ENCODE measurements around the gene PPME1. TPM values are rescaled to one million over a fixed set of nuclear protein-coding genes. Genes with fewer than 3 reads are reported as not detected.

PPME1 gene
- total RNA-seq, 2 experiments from 2014 or later: 13.7 to 16.3 TPM

DNA sequence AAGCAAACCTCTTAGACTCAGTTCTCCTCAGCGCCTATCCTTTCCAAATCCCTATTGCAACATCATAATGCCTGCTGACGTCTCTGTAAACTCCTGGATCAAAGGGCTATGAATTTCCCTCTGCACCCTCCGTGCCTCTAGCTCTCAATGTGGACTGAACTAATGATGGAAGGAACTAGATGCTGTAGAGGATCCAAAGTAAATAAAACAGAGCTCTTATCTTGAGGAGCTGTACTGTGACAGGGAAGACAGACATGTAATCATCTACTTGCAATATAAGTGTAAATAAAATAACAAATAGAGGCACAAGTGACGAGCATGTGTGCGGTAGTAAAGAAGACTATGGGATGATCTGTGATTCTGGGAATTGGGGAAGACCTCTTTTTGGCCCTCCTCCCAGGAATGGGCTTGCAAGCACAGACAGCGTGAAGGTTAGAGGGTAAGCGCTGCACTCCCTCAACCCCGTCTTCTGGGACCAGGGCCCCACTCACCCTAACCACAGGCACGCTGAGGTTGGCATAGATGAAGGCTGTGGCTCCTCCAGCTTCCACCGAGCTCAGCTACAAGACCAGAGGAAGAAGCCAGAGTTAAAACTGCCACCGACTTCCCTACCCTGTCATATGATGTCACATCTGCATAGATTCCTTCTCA is 98.2 kb downstream of the PPME1 start:
- no peaks in the 10 kb centered on the region for H3K27me3 ChIP-seq (ENCODE audit: control insufficient read depth in 1 of 2, insufficient read depth in 2 of 2, low read length in 2 of 2)
- Mint-ChIP-seq H3K27ac (no peak overlapping the region), H3K27me3 (peaks cover 8% of the 10 kb centered on the region), H3K9me3 (no peaks in the 10 kb centered on the region), H3K36me3 (ENCODE audit: low read depth) (no peaks in the 10 kb centered on the region), H3K4me1 (ENCODE audit: low read depth) (peaks cover 26% of the 10 kb centered on the region), H3K4me3 (no peak overlapping the region)
- POLR2A ChIA-PET: no interaction called here
- ATAC-seq (ENCODE audit: poor library complexity): peak; percentile 87
- no peak overlapping the region for H3K27ac ChIP-seq (ENCODE audit: low read depth in 1 of 2, low read length in 2 of 2)
- CTCF ChIA-PET: interaction anchor here (1.2 kb wide), 1 partner anchor 9 kb away, joined by 3 read pairs; no protein-coding TSS in a partner anchor
- peak in 9 of 14 experiments; percentile 1 to 32 (median 15) for DNase-seq
- no peak for TF ChIP-seq CTCF (IDR thresholded peaks at IDR 0.05)
- H3K4me3 ChIP-seq (ENCODE audit: low read length): no peak overlapping the region
- H3K9me3 ChIP-seq (ENCODE audit: control insufficient read depth in 1 of 2, insufficient read depth in 1 of 2, low read length in 2 of 2): no peaks in the 10 kb centered on the region
- no peaks in the 10 kb centered on the region for H3K36me3 ChIP-seq (ENCODE audit: insufficient read depth, low read length)
- intact Hi-C loops (cut with DNase I, micrococcal nuclease): no loop called here
- peaks cover 6% of the 10 kb centered on the region for H3K4me1 ChIP-seq (ENCODE audit: insufficient read depth, low read length)

DNA sequence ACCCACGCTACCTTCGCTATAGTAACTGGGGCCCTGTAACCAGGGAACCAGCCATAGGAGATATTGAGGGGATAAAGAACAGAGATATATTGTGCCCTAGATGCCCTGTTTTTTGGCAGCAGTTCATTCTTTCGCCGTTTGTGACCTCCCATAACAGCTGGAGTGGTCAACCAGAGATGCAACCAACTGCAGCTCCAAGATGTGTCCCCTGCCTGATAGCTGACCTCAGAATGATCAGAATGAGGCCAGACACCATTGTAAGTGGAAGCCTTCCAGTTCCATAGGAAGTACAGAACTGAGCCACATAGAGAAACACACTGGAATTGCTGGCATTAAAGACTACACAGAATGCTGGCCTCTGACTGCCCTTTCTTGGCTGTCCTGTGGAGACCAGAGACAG is 101.2 kb downstream of the PPME1 start:
- CTCF ChIA-PET: no interaction called here
- TF ChIP-seq CTCF (IDR thresholded peaks at IDR 0.05): no peak
- Histone ChIP-seq H3K4me3 (ENCODE audit: low read length) (no peak overlapping the region), H3K27ac (ENCODE audit: low read depth in 1 of 2, low read length in 2 of 2) (no peak overlapping the region), H3K36me3 (ENCODE audit: insufficient read depth, low read length) (no peaks in the 10 kb centered on the region), H3K4me1 (ENCODE audit: insufficient read depth, low read length) (peaks cover 6% of the 10 kb centered on the region), H3K9me3 (ENCODE audit: control insufficient read depth in 1 of 2, insufficient read depth in 1 of 2, low read length in 2 of 2) (no peaks in the 10 kb centered on the region), H3K27me3 (ENCODE audit: control insufficient read depth in 1 of 2, insufficient read depth in 2 of 2, low read length in 2 of 2) (no peaks in the 10 kb centered on the region)
- H3K4me1 Mint-ChIP-seq (ENCODE audit: low read depth): peaks cover 26% of the 10 kb centered on the region
- ATAC-seq (ENCODE audit: poor library complexity) (no peak), DNase-seq (no peak)
- no peak overlapping the region for H3K27ac Mint-ChIP-seq
- H3K27me3 Mint-ChIP-seq: peaks cover 8% of the 10 kb centered on the region
- no peak overlapping the region for H3K4me3 Mint-ChIP-seq
- H3K36me3 Mint-ChIP-seq (ENCODE audit: low read depth): no peaks in the 10 kb centered on the region
- POLR2A ChIA-PET: no interaction called here
- H3K9me3 Mint-ChIP-seq: no peaks in the 10 kb centered on the region
- intact Hi-C loops (cut with DNase I, micrococcal nuclease): no loop called here

- ChIA-PET POLR2A (no interaction called here), CTCF (no interaction called here)
- intact Hi-C loops (cut with DNase I, micrococcal nuclease): no loop called here
- Histone ChIP-seq H3K4me1 (ENCODE audit: insufficient read depth, low read length) (no peaks in the 10 kb centered on the region), H3K9me3 (ENCODE audit: control insufficient read depth in 1 of 2, insufficient read depth in 1 of 2, low read length in 2 of 2) (no peaks in the 10 kb centered on the region), H3K27me3 (ENCODE audit: control insufficient read depth in 1 of 2, insufficient read depth in 2 of 2, low read length in 2 of 2) (no peaks in the 10 kb centered on the region), H3K36me3 (ENCODE audit: insufficient read depth, low read length) (no peaks in the 10 kb centered on the region), H3K4me3 (ENCODE audit: low read length) (no peak overlapping the region), H3K27ac (ENCODE audit: low read depth in 1 of 2, low read length in 2 of 2) (no peak overlapping the region)
- Mint-ChIP-seq H3K9me3 (no peaks in the 10 kb centered on the region), H3K4me1 (ENCODE audit: low read depth) (no peaks in the 10 kb centered on the region), H3K27ac (no peak overlapping the region), H3K4me3 (no peak overlapping the region), H3K36me3 (ENCODE audit: low read depth) (no peaks in the 10 kb centered on the region), H3K27me3 (peaks cover 8% of the 10 kb centered on the region)
- no peak for TF ChIP-seq CTCF (IDR thresholded peaks at IDR 0.05)
- DNase-seq (no peak), ATAC-seq (ENCODE audit: poor library complexity) (no peak)
Measured at GRCh38 chr11:74276581-74276980, 105.5 kb downstream of the PPME1 start.

All from CD4-positive, alpha-beta T cell (primary cell).